Measurements from ENCODE around the gene PRPF38B. TPM values are rescaled to one million over a fixed set of nuclear protein-coding genes. Genes with fewer than 3 reads are reported as not detected.

The PRPF38B gene, protein sequence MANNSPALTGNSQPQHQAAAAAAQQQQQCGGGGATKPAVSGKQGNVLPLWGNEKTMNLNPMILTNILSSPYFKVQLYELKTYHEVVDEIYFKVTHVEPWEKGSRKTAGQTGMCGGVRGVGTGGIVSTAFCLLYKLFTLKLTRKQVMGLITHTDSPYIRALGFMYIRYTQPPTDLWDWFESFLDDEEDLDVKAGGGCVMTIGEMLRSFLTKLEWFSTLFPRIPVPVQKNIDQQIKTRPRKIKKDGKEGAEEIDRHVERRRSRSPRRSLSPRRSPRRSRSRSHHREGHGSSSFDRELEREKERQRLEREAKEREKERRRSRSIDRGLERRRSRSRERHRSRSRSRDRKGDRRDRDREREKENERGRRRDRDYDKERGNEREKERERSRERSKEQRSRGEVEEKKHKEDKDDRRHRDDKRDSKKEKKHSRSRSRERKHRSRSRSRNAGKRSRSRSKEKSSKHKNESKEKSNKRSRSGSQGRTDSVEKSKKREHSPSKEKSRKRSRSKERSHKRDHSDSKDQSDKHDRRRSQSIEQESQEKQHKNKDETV
- 28.7 TPM for polyA plus RNA-seq (2012; ENCODE audit: insufficient read length, low read depth)

- TF ChIP-seq SIN3A (IDR thresholded peaks at IDR 0.05; ENCODE audit: borderline replicate concordance, insufficient read depth, low read length) (peak; percentile 16; the same call in 1 of the 2 replicates), FOXP2 (optimal IDR thresholded peaks at IDR 0.05; ENCODE audit: borderline replicate concordance, extremely low read depth, extremely low read length, insufficient read depth) (no peak), POLR2AphosphoS5 (IDR thresholded peaks at IDR 0.05; ENCODE audit: low read depth, low read length) (peak; percentile 98), TAF1 (IDR thresholded peaks at IDR 0.05; ENCODE audit: borderline replicate concordance, insufficient read depth, low read length) (peak; percentile 86; the same call in 1 of the 2 replicates)
- TF ChIP-seq, protein P1, sequence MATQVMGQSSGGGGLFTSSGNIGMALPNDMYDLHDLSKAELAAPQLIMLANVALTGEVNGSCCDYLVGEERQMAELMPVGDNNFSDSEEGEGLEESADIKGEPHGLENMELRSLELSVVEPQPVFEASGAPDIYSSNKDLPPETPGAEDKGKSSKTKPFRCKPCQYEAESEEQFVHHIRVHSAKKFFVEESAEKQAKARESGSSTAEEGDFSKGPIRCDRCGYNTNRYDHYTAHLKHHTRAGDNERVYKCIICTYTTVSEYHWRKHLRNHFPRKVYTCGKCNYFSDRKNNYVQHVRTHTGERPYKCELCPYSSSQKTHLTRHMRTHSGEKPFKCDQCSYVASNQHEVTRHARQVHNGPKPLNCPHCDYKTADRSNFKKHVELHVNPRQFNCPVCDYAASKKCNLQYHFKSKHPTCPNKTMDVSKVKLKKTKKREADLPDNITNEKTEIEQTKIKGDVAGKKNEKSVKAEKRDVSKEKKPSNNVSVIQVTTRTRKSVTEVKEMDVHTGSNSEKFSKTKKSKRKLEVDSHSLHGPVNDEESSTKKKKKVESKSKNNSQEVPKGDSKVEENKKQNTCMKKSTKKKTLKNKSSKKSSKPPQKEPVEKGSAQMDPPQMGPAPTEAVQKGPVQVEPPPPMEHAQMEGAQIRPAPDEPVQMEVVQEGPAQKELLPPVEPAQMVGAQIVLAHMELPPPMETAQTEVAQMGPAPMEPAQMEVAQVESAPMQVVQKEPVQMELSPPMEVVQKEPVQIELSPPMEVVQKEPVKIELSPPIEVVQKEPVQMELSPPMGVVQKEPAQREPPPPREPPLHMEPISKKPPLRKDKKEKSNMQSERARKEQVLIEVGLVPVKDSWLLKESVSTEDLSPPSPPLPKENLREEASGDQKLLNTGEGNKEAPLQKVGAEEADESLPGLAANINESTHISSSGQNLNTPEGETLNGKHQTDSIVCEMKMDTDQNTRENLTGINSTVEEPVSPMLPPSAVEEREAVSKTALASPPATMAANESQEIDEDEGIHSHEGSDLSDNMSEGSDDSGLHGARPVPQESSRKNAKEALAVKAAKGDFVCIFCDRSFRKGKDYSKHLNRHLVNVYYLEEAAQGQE (IDR thresholded peaks at IDR 0.05; ENCODE audit: insufficient read depth in 1 of 2, low read depth in 2 of 2, low read length in 2 of 2), result peak in 1 of 2 experiments; percentile 30; a peak in 1 of 4 replicates
Observed at GRCh38 chr1:108691942-108692723, at the start of gene PRPF38B. TSS of gene PRPF38B (plus strand) at chr1:108692310. CDS start at chr1:108692592, 282 bp downstream.

DNA sequence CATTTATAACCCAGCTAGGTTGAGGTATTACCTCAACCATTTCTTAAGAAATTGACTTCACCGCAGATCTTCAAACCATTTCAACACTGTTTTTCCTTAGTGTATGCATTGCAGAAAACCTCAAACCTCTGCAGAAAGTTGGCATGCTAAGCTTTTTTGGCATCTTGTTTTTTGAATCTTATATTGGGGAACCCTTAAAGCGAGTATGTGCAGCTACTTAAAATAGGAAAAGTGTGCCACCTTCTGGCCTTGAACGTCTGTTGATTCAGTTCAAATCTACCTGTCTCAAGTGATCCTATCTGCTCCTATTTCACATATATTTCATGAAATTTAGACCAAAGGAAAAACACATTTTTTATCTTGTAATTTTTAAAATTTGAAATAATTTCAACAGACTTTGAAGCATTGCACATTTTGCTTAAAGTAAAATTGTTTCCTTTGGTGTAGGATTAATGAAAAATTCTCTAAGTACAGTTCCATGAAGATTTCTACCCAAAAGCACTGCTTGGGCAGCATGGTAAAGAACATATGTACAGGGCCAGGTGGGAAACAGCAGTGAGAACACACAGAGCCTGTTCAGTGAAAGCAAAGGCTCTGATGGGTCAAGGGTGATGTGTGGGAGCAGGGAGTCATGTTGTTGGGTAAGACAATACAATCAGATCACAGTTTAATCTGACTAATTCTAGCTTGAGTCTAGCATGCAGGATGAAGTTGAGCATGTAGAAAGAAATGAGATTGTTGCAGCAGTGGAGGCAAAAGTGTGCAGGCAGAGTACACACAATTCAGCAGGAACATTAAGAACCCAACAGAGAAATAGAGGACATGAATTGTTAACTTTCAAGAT is 48.4 kb upstream of the PRPF38B start:
- TF ChIP-seq POLR2AphosphoS5 (IDR thresholded peaks at IDR 0.05; ENCODE audit: low read depth, low read length) (no peak), TAF1 (IDR thresholded peaks at IDR 0.05; ENCODE audit: borderline replicate concordance, insufficient read depth, low read length) (no peak), FOXP2 (optimal IDR thresholded peaks at IDR 0.05; ENCODE audit: borderline replicate concordance, extremely low read depth, extremely low read length, insufficient read depth) (no peak), SIN3A (IDR thresholded peaks at IDR 0.05; ENCODE audit: borderline replicate concordance, insufficient read depth, low read length) (no peak)
- TF ChIP-seq, protein P1 (IDR thresholded peaks at IDR 0.05; ENCODE audit: insufficient read depth in 1 of 2, low read depth in 2 of 2, low read length in 2 of 2), result no peak

DNA sequence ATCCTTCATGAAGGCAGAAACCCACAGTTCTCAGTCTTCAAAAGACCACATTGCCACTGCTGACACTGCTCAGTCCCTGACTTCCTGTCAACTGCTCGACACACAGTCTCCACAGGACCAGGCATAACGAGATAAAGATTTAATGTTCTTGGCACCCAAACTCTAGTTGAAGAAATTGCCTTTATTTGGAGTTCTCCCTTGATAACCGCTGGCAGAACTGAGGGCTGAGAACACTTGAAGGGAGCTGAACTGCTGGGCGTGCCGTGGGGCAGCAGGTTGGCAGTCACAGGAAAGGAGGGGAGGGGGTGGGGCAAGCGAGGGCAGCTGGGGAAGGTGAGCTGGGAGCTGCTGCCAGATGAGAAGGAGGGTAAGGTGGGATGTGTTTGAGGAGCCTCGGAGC is 47.1 kb upstream of the PRPF38B start:
- TF ChIP-seq FOXP2 (optimal IDR thresholded peaks at IDR 0.05; ENCODE audit: borderline replicate concordance, extremely low read depth, extremely low read length, insufficient read depth), result no peak
- TF ChIP-seq, protein P1 (IDR thresholded peaks at IDR 0.05; ENCODE audit: insufficient read depth in 1 of 2, low read depth in 2 of 2, low read length in 2 of 2), result no peak
- no peak for TF ChIP-seq TAF1 (IDR thresholded peaks at IDR 0.05; ENCODE audit: borderline replicate concordance, insufficient read depth, low read length)
- no peak for TF ChIP-seq SIN3A (IDR thresholded peaks at IDR 0.05; ENCODE audit: borderline replicate concordance, insufficient read depth, low read length)
- no peak for TF ChIP-seq POLR2AphosphoS5 (IDR thresholded peaks at IDR 0.05; ENCODE audit: low read depth, low read length)

GRCh38 chr1:108645564-108646184 is 46.4 kb upstream of the PRPF38B start:
- no peak for TF ChIP-seq FOXP2 (optimal IDR thresholded peaks at IDR 0.05; ENCODE audit: borderline replicate concordance, extremely low read depth, extremely low read length, insufficient read depth)
- TF ChIP-seq TAF1 (IDR thresholded peaks at IDR 0.05; ENCODE audit: borderline replicate concordance, insufficient read depth, low read length), result no peak
- TF ChIP-seq, protein P1 (IDR thresholded peaks at IDR 0.05; ENCODE audit: insufficient read depth in 1 of 2, low read depth in 2 of 2, low read length in 2 of 2), result no peak
- no peak for TF ChIP-seq SIN3A (IDR thresholded peaks at IDR 0.05; ENCODE audit: borderline replicate concordance, insufficient read depth, low read length)
- TF ChIP-seq POLR2AphosphoS5 (IDR thresholded peaks at IDR 0.05; ENCODE audit: low read depth, low read length), result no peak
